Forelimb muscle (tissue), 1 donor: ENCODE measurements around the gene B3GNT3. TPM values are rescaled to one million over a fixed set of nuclear protein-coding genes. Genes with fewer than 3 reads are reported as not detected.

Experiments
- DNase-seq: peaks from one replicate; pipeline ENCODE4 v3.0.0-alpha.2; 2013; ENCODE audit warnings: low read depth
- polyA plus RNA-seq: library from polyadenylated mRNA; unstranded; fragments of 120-200 nt; gene quantifications from one replicate; pipeline ENCODE4 v1.2.1, GENCODE V29; 2013; ENCODE audit not compliant: insufficient read length

Gene B3GNT3
- polyA plus RNA-seq: not detected

GRCh38 chr19:17794731-17795494 lies at the start of gene B3GNT3:
Gene B3GNT3, plus strand, starts transcription at chr19:17795138. Its CDS starts 12,670 bp downstream, at chr19:17807808.
- no peak for DNase-seq

- DNase-seq: peak; percentile 52
These were observed 47.5 kb upstream of the B3GNT3 start for GRCh38 chr19:17747205-17748098.

- DNase-seq: no peak
These were observed 45.9 kb upstream of the B3GNT3 start for GRCh38 chr19:17748884-17749638.

DNA sequence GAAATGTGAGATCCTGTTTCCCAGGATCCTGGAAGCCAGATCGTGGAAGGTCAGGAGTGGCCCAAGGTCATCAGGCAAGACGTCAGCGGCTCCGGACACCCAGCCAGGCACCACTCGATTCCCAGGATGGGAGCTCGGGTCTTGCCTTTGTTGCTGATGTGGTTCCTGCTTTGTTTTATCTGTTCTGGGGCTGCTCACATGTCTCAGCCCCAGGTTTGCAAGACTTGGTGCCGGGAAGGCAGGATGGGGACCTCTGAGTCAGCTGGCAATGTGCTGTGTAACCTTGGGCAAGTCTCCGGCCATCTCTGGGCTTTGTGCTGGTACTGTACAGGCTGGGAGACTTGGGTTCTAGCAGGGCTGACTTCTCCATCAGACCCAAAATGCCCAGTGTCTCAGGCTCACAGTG lies 45.0 kb upstream of the B3GNT3 start:
- no peak for DNase-seq

DNA sequence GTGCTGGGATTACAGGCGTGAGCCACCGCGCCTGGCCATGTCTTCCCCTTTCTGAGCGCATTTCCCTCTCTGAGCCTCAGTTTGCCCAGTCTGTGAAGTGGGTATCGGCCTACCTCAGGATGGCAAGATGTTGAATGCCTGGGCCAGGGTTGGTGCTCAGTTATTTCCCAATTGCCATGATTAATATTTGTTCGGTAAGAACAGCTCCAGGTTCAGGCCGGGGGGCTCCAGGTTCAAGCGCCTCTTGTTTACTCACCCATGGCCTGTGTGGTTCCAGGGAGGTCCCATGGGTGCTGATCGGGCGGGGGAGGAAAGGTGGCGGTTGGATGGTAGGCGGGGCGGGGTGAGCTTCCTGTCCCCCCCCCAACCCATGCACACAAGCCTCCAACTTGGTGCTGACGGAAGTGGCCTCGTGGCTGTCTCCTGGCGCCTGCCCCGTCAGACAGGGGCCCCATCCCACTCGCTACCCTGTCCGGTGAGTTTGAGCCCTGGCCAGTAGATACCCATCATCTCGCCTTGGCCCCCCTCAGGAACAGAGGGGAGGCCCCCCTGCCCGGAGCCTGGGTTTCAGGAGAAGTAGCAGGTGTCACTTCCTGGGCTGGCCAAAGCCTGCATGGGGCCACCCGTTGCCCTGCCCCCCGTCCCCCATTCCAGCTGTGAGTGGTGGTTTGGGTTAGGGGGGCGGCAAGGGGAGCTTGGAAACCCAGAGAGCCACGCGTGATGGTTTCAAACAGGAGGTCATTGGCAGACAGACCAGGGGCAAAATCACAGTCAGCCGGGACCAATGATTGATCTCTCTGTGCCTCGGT lies 43.6 kb upstream of the B3GNT3 start, which contains the start of gene FCHO1:
TSS of gene FCHO1 (plus strand) at position 375 of the 809 bp plus-strand sequence. CDS start 3,688 bp downstream, outside the sequence.
- no peak for DNase-seq

GRCh38 chr19:17751912-17752273 lies 43.0 kb upstream of the B3GNT3 start:
- no peak for DNase-seq

- no peak for DNase-seq
These were observed 41.9 kb upstream of the B3GNT3 start for GRCh38 chr19:17752865-17753639.

GRCh38 chr19:17753976-17754375 lies 41.0 kb upstream of the B3GNT3 start:
- DNase-seq: no peak

GRCh38 chr19:17754634-17755442 lies 40.1 kb upstream of the B3GNT3 start:
- no peak for DNase-seq

- DNase-seq: no peak
These were observed 39.5 kb upstream of the B3GNT3 start for GRCh38 chr19:17755443-17755890.

DNA sequence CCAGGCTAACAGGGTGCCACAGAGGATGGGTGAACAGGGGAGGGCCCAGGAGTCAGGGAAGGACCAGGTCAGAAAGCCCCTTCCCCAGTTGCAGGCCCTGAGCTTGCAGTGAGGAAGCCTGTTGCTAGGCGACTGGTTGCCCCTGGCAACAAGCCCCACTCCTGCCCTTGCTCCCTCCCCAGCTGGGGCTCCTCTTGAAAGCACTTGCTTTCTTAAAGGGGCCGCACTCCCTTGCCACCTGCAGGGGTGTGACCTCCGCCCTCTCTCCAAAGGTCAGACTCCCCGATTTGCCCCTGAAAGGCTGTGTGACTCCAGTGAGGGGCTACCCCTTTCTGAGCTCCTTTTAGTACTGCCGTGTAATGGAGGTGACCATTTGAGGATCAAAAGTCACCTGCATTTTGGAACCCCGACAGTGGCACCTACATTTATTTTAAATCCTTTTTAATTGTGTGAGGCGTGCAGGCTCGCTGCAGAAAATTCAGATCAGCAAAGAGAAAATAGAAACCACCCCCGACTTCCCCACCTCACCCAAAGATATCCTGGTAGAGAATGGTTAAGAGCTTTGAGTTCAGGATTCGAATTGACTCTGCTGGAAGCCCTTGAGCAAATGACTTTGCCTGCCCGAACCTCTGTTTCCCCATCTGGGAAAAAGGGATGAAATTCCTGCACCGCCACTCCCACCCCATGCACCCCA lies 38.8 kb upstream of the B3GNT3 start:
- no peak for DNase-seq

DNA sequence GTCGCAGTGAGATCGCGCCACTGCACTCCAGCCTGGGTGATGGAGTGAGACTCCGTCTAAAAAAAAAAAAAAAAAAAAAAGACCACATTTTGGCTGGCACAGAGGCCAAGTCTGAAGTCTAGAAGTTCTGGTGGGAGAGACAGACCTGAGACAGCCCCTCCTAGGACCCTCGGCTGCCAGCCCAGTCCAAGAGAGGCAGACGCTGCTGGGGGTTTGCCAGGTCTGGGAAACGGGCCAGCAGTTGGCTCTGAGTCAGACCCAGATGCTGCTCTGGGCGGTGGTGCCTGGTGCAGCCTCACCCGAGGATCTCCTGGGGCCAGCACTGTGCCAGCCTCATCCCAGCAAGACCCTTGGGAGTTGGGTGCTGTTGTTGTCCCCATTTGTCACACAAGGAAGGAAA lies 37.8 kb upstream of the B3GNT3 start:
- DNase-seq: no peak

- no peak for DNase-seq
These were observed 36.4 kb upstream of the B3GNT3 start for GRCh38 chr19:17758515-17758914.

DNA sequence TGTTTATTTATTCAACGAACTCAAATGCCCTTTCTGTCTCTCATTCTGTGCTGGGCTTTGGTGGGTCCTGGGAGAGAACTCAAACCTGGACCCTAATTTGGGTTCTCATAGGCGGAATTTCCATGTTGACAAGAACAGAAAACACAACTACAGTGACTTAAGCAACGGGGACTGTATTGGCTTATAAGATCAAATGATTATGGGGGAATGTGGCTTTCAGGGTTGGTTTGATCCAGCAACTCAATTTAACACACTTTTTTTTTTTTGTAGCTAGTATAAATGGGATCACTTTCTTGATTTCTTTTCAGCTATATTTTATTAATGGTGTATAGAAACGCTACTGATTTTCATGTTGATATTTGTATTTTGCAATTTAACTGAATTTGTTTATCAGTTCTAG lies 33.8 kb upstream of the B3GNT3 start:
- no peak for DNase-seq

DNA sequence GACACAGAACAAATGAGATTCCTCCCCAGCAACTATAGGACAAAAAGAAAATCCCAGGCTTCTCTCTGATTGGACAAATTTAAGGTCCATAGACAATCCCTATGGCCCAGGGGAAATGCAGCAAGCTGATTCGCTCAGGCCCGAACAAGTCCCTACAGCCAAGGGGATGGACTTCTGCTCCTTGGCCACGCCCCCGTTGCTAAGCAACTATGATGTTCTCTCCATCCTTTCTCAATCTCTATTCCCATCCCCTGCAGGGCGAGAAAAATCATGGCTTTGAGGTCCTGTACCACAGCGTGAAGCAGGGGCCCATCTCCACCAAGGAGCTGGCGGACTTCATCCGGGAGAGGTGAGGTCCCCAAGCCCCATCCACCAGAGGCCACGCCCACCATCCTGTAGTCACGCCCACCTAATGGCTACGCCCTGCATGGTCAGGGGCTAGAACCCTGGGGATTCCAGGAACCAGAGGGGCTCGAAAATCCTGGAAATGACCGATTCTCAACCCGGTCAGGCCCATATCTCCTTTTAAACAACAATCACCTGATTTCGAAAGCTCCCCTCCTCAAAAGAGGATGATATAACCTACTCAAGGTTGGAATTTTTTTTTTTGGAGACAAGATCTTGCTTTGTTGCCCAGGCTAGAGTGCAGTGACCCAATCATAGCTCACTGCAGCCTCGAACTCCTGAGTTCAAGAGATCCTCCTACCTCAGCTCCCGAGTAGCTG lies 32.3 kb upstream of the B3GNT3 start:
- no peak for DNase-seq

- no peak for DNase-seq
These were observed 30.6 kb upstream of the B3GNT3 start for GRCh38 chr19:17764348-17764747.

GRCh38 chr19:17765069-17765618 lies 29.8 kb upstream of the B3GNT3 start:
- no peak for DNase-seq
